H1 (cell line): ENCODE data around the gene LGALS16.

Experiments used
- POLR2AphosphoS5 ChIP-seq: IDR thresholded peaks from 2 replicates; pipeline ENCODE4 v1.6.1; 2011; ENCODE audit warnings: low read depth, low read length
- RAD21 ChIP-seq, 2 experiments: IDR thresholded peaks in 1 of 2; conservative IDR thresholded peaks in 1 of 2; 2 replicates each; pipeline ENCODE4 v1.6.1; 2011; ENCODE audit warnings: low read depth in 2 of 2, low read length in 2 of 2, improper control_type of control experiment in 1 of 2, inconsistent platforms in 1 of 2, mild to moderate bottlenecking in 1 of 2, moderate library complexity in 1 of 2
- RFX5 ChIP-seq: IDR thresholded peaks from 2 replicates; pipeline ENCODE4 v1.6.1; 2011; ENCODE audit warnings: low read depth, low read length, improper control_type of control experiment, borderline replicate concordance
- SIN3A ChIP-seq, 2 experiments: IDR thresholded peaks in 1 of 2; conservative IDR thresholded peaks in 1 of 2; 2 replicates each; pipeline ENCODE4 v1.6.1; 2011 to 2012; ENCODE audit warnings: low read length in 2 of 2, improper control_type of control experiment in 1 of 2, low read depth in 1 of 2, mild to moderate bottlenecking in 1 of 2
- SIRT6 ChIP-seq: IDR thresholded peaks from one replicate; pipeline ENCODE4 v1.7.1; 2012; ENCODE audit warnings: low read length, inconsistent platforms
- TF ChIP-seq, protein P1 (sequence below), 3 experiments: IDR thresholded peaks; 1 replicate in 2 of 3; 2 replicates in 1 of 3; pipeline versions ENCODE4 v1.5.1 to v1.6.1; 2011; ENCODE audit warnings: low read length in 3 of 3, mild to moderate bottlenecking in 3 of 3, inconsistent platforms in 2 of 3, low read depth in 1 of 3, moderate library complexity in 1 of 3; ENCODE audit not compliant: insufficient read depth in 1 of 3; ENCODE audit errors: control extremely low read depth in 1 of 3
- TF ChIP-seq, protein P2 (sequence below): IDR thresholded peaks from 2 replicates; pipeline ENCODE4 v1.6.1; 2012; ENCODE audit warnings: inconsistent platforms

DNA sequence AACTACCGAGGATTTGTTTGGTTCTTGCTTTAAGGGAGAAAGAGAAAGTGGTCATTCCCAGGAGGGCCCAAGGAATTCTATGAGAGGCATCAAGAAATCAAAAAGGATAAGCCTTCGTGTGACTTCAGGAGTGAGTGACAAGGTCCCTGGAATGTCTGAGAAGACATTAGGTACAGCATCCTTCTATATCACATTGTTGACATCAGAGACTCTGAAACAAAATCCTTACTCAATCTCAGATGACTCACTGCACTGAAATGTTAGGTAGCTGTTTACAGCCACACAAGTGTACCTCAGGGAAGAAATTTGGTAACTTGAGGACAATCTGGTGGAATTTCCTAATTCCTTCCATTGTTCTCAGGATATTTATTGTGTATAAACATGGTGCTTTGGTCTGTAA lies 40.7 kb downstream of the LGALS16 start:
- TF ChIP-seq, protein P1, sequence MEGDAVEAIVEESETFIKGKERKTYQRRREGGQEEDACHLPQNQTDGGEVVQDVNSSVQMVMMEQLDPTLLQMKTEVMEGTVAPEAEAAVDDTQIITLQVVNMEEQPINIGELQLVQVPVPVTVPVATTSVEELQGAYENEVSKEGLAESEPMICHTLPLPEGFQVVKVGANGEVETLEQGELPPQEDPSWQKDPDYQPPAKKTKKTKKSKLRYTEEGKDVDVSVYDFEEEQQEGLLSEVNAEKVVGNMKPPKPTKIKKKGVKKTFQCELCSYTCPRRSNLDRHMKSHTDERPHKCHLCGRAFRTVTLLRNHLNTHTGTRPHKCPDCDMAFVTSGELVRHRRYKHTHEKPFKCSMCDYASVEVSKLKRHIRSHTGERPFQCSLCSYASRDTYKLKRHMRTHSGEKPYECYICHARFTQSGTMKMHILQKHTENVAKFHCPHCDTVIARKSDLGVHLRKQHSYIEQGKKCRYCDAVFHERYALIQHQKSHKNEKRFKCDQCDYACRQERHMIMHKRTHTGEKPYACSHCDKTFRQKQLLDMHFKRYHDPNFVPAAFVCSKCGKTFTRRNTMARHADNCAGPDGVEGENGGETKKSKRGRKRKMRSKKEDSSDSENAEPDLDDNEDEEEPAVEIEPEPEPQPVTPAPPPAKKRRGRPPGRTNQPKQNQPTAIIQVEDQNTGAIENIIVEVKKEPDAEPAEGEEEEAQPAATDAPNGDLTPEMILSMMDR (IDR thresholded peaks at IDR 0.05; ENCODE audit: control extremely low read depth in 1 of 3, insufficient read depth in 1 of 3, low read depth in 1 of 3, low read length in 3 of 3) = no peak
- TF ChIP-seq, protein P2, sequence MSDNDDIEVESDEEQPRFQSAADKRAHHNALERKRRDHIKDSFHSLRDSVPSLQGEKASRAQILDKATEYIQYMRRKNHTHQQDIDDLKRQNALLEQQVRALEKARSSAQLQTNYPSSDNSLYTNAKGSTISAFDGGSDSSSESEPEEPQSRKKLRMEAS = no peak
- TF ChIP-seq RAD21 (IDR thresholded peaks at IDR 0.05 in 1 of 2, conservative IDR thresholded peaks at IDR 0.05 in 1 of 2; ENCODE audit: low read depth in 2 of 2, low read length in 2 of 2) = no peak
- TF ChIP-seq RFX5 = no peak
- TF ChIP-seq SIRT6 = no peak
- no peak for TF ChIP-seq SIN3A (conservative IDR thresholded peaks at IDR 0.05 in 1 of 2, IDR thresholded peaks at IDR 0.05 in 1 of 2; ENCODE audit: low read depth in 1 of 2, low read length in 2 of 2)
- TF ChIP-seq POLR2AphosphoS5 = no peak
